ENCODE results near the gene IGSF11.

DNA sequence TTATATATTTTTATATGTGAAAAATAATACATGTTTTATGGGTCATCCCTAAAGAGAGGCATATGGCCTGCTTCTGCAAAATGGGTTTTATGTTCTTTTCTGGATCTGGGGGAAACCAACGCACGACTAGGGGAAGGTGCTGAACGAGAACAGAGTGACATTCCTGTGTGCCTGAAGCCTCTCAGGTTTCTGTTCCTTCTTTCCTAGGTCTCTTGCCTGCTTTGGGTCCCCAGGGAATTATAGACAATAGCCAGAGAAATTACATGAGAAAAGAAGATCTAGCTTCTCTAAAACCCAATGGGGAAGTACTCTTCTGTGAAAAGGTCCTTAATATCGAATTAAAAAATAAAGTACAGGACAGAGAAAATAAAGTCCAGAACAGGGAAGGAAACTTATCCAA is 66.5 kb downstream of the IGSF11 start:
- TF ChIP-seq, protein P1, sequence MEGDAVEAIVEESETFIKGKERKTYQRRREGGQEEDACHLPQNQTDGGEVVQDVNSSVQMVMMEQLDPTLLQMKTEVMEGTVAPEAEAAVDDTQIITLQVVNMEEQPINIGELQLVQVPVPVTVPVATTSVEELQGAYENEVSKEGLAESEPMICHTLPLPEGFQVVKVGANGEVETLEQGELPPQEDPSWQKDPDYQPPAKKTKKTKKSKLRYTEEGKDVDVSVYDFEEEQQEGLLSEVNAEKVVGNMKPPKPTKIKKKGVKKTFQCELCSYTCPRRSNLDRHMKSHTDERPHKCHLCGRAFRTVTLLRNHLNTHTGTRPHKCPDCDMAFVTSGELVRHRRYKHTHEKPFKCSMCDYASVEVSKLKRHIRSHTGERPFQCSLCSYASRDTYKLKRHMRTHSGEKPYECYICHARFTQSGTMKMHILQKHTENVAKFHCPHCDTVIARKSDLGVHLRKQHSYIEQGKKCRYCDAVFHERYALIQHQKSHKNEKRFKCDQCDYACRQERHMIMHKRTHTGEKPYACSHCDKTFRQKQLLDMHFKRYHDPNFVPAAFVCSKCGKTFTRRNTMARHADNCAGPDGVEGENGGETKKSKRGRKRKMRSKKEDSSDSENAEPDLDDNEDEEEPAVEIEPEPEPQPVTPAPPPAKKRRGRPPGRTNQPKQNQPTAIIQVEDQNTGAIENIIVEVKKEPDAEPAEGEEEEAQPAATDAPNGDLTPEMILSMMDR (IDR thresholded peaks at IDR 0.05) = no peak
- TF ChIP-seq POLR2A (IDR thresholded peaks at IDR 0.05) (no peak), EP300 (IDR thresholded peaks at IDR 0.05) (no peak)
